AG10803 (cell line): ENCODE results near the gene PAM.
"Not testable (repeated sequence)": the region's sequence is repeated elsewhere in the genome, so short reads cannot be mapped to it uniquely, and the experiment has no call there.

Source experiments
- DNase-seq: peaks from one replicate; pipeline ENCODE4 v3.0.0; 2010; ENCODE audit warnings: low read depth
- H3K4me3 ChIP-seq: 2 replicates; pipeline ENCODE4 v1.5.1; 2011; ENCODE audit warnings: mild to moderate bottlenecking, low read length, control low read depth
- TF ChIP-seq, protein P1 (sequence below): conservative IDR thresholded peaks from 2 replicates; pipeline ENCODE4 v1.5.1; 2011; ENCODE audit warnings: mild to moderate bottlenecking, low read length, control low read depth, inconsistent platforms

PAM gene

DNA sequence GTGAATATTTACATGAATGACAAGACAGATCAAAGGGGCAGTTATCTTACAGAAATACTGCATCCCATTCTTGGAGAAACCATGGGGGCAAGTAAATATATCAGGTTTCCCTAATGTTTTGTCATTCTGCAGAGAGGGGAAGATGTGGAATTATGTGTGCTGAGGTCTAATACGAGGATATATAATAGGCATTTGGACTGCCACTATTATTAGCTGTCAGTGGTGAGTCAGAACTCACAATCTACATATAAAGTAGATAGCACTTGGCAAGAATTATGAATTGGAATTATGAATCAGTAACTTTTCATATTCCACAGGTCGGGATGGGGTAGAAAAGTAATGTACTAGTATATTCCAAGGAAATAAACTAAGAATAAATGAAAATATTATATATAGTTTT is 243.1 kb downstream of the PAM start:
- no peak for DNase-seq
- H3K4me3 ChIP-seq = no peak overlapping the region
- TF ChIP-seq, protein P1, sequence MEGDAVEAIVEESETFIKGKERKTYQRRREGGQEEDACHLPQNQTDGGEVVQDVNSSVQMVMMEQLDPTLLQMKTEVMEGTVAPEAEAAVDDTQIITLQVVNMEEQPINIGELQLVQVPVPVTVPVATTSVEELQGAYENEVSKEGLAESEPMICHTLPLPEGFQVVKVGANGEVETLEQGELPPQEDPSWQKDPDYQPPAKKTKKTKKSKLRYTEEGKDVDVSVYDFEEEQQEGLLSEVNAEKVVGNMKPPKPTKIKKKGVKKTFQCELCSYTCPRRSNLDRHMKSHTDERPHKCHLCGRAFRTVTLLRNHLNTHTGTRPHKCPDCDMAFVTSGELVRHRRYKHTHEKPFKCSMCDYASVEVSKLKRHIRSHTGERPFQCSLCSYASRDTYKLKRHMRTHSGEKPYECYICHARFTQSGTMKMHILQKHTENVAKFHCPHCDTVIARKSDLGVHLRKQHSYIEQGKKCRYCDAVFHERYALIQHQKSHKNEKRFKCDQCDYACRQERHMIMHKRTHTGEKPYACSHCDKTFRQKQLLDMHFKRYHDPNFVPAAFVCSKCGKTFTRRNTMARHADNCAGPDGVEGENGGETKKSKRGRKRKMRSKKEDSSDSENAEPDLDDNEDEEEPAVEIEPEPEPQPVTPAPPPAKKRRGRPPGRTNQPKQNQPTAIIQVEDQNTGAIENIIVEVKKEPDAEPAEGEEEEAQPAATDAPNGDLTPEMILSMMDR = no peak

DNA sequence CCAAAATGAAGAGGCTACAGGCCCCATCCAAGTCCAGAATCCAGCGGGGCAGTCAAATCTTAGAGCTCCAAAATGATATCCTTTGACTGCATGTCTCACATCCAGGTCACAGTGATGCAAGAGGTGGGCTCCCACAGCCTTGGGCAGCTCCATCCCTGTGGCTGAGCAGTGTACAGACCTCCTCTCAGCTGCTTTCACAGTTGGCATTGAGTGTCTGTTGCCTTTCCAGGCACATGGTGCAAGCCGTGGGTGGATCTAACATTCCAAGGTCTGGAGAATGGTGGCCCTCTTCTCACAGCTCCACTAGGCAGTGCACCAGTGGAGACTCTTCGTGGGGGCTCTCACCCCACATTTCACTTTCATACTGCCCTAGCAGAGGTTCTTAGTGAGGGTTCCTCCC is 244.1 kb downstream of the PAM start:
- DNase-seq = no peak
- no peak overlapping the region for H3K4me3 ChIP-seq
- TF ChIP-seq, protein P1 = no peak

DNA sequence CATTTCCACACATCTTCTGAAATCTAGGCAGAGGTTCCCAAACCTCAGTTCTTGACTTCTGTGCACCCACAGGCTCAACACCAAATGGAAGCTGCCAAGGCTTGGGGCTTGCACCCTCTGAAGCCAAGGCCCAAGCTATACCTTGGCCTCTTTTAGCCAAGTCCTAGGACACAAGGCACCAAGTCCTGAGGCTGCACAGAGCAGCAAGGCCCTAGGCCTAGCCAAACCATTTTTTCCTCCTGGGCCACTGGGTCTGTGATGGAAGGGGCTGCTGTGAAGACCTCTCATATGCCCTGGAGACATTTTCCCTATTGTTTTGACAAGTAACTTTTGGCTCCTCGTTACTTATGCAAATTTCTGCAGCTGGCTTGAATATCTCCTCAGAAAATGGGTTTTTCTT is 244.5 kb downstream of the PAM start:
- not testable (repeated sequence) for DNase-seq, H3K4me3 ChIP-seq

DNA sequence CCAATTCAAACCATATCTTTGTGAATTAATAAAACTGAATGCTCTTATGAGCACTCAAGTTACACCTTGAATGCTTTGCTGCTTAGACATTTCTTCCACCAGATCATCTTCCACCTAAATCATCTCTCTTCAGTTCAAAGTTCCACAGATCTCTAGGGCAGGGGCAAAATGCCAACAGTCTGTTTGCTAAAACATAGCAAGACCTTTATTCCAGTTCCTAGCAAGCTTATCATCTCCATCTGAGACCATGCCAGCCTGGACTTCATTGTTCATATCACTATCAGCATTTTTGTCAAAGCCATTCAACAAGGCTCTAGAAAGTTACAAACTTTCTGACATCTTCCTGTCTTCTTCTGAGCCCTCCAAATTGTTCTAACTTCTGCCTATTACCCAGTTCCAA is 245.0 kb downstream of the PAM start:
- no peak overlapping the region for H3K4me3 ChIP-seq
- no peak for DNase-seq
- TF ChIP-seq, protein P1 = no peak

DNA sequence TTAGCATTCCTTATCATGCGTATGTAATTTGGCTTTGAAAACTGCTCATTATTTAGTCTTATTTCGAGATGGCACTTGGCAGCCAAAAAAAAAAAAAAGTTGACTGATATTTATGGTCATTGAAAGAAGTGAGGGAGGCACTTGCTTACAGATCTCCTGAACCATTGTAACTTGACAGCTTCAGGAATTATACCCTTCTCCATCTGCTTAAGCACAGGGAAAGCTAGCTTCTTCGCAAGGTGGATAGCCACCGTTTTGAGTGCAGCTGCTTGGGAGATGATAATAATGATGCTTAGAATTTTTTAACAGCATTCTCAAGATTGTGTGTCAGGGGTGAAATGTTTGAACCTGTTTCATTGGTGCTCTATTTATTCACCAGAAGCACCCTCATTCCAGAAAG is 248.8 kb downstream of the PAM start:
- TF ChIP-seq, protein P1 = no peak
- no peak overlapping the region for H3K4me3 ChIP-seq

DNA sequence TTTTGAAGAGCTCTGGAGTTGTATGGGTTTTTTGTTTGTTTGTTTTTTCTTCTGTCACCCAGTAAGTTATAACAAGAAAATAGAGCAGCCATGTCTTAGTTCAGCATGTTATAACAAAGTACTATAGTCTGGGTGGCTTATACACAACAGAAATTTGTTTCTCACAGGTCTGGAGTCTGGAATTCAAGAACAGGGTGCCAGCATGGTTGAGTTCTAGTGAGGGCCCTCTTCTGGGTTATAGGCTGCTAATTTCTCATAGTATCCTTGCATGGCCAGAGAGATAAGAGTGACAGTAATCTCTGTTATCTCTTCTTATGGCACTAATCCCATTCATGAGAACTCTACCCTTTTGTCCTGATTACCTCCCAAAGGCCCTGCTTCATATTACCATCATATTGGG is 250.2 kb downstream of the PAM start:
- DNase-seq = no peak
- no peak overlapping the region for H3K4me3 ChIP-seq
- TF ChIP-seq, protein P1 = no peak

More for the DNA sequence above, 248.8 kb downstream of the PAM start:
- DNase-seq = no peak

DNA sequence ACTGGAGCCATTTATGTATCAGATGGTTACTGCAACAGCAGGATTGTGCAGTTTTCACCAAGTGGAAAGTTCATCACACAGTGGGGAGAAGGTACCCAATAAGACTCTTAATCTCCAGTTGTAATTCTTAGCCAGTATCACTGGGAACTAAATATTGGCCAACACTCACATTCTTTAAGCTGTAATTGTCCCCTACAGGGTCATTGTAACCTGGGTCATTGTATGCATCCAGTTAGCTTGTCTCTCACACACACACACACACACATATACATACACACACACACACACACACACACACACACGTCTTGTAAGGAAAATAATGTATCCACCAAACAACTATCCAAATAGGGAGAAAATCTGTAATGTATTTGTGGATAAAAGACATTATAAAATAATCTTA is 251.8 kb downstream of the PAM start:
- DNase-seq = no peak
- TF ChIP-seq, protein P1 = no peak
- H3K4me3 ChIP-seq = no peak overlapping the region

DNA sequence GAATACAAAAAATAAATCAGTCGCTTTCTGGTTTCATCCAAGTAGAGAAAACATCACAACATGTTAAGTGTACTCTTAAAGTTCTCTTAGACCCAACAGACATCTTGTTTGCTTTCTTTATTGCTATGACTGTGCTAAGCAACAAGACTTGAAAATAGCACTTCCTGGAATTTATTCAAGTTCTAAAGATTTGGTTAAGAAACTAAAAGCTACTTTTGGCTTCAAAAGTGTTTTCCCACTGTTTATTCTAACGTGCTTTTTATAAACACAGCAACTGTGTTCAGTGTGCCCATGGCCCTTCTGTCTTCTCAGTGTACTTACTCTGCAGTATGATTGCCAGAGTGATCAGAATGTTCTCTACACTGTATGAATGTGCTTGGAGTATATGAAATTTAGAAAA is 255.1 kb downstream of the PAM start:
- no peak overlapping the region for H3K4me3 ChIP-seq
- DNase-seq = no peak
- TF ChIP-seq, protein P1 = no peak
